HepG2 (cell line): Measurements from ENCODE around the gene LRRN4CL. TPM values are rescaled to one million over a fixed set of nuclear protein-coding genes. Genes with fewer than 3 reads are reported as not detected.
A peak's percentile ranks its signal among the peaks of the same experiment; 100 is the strongest.

Source experiments
- CREB3 ChIP-seq: sonication (generic); formaldehyde crosslinking; IDR thresholded peaks from 2 replicates; pipeline ENCODE4 v1.5.0; 2020; ENCODE audit warnings: missing genetic modification reagents
- HNF4A ChIP-seq: sonication (generic); formaldehyde crosslinking; IDR thresholded peaks from 2 replicates; pipeline ENCODE4 v1.4.0; 2020; ENCODE audit warnings: missing genetic modification reagents
- NFIC ChIP-seq: IDR thresholded peaks from 2 replicates; pipeline ENCODE4 v1.6.1; 2012; ENCODE audit warnings: mild to moderate bottlenecking, low read length, inconsistent platforms
- PITX1 ChIP-seq: sonication (generic); formaldehyde crosslinking; IDR thresholded peaks from 2 replicates; pipeline ENCODE4 v1.5.1; 2020; ENCODE audit warnings: mild to moderate bottlenecking, missing genetic modification reagents
- RBFOX2 ChIP-seq: fragments of 200-400 bp; formaldehyde crosslinking; IDR thresholded peaks from 2 replicates; pipeline ENCODE4 v1.6.1; 2017; ENCODE audit warnings: low read depth, mild to moderate bottlenecking, low read length
- ZBTB39 ChIP-seq: sonication (generic); formaldehyde crosslinking; IDR thresholded peaks from 2 replicates; pipeline ENCODE4 v1.5.0; 2020; ENCODE audit warnings: missing genetic modification reagents
- ZFP41 ChIP-seq: sonication (generic); formaldehyde crosslinking; IDR thresholded peaks from 2 replicates; pipeline ENCODE4 v1.4.0; 2020; ENCODE audit warnings: mild to moderate bottlenecking, missing genetic modification reagents, borderline replicate concordance
- ZHX2 ChIP-seq, 2 experiments: sonication (generic) in 1 of 2; formaldehyde crosslinking in 1 of 2; IDR thresholded peaks; 2 replicates each; pipeline versions ENCODE4 v1.6.1 to v1.9.0; 2014 to 2022; ENCODE audit warnings: antibody characterized with exemption in 1 of 2, borderline replicate concordance in 1 of 2, inconsistent platforms in 1 of 2, low read depth in 1 of 2, missing genetic modification reagents in 1 of 2
- ZNF44 ChIP-seq: sonication (generic); formaldehyde crosslinking; IDR thresholded peaks from 2 replicates; pipeline ENCODE4 v1.5.1; 2020; ENCODE audit warnings: mild to moderate bottlenecking, missing genetic modification reagents
- ZNF574 ChIP-seq: sonication (generic); formaldehyde crosslinking; IDR thresholded peaks from 2 replicates; pipeline ENCODE4 v1.4.0; 2020; ENCODE audit warnings: missing genetic modification reagents
- ZSCAN5A ChIP-seq: sonication (generic); formaldehyde crosslinking; IDR thresholded peaks from 2 replicates; pipeline ENCODE4 v1.8.0; 2022; ENCODE audit warnings: mild to moderate bottlenecking, missing genetic modification reagents, borderline replicate concordance
- polyA plus RNA-seq, 8 experiments: library from polyadenylated mRNA; depleted of rRNA in 3 of 8; stranded (reverse) in 7 of 8; unstranded in 1 of 8; fragments of >200 nt; fragmentation: Illumina TruSeq in 4 of 8; extraction: Trizol in 4 of 8; gene quantifications; 2 replicates each; pipeline versions ENCODE4 v1.2.1 to v1.2.3, GENCODE V29; 2011 to 2016; ENCODE audit warnings: low read depth in 4 of 8, missing spikeins in 1 of 8, mixed read lengths in 1 of 8; ENCODE audit not compliant: insufficient read depth in 1 of 8
- total RNA-seq, 5 experiments: library from RNA; depleted of rRNA; stranded (reverse); fragments of >200 nt; fragmentation: Illumina TruSeq; extraction: Trizol; gene quantifications; 2 replicates each; pipeline ENCODE4 v1.2.3, GENCODE V29; 2016; ENCODE audit warnings: low read depth in 1 of 5

The LRRN4CL gene
- total and polyA plus RNA-seq, 2 of the 13 experiments (the other 11 are each of a cell fraction or from before 2014, with no cell fraction given): 0.11 TPM; not detected in 1

- TF ChIP-seq ZBTB39 (CRISPR knock-in tag): no peak
- no peak for TF ChIP-seq ZNF44
- TF ChIP-seq RBFOX2: peak; percentile 89
- TF ChIP-seq CREB3 (CRISPR knock-in tag): no peak
- TF ChIP-seq NFIC: peak; percentile 38; the same call in 1 of the 2 replicates
- peak; percentile 78; the same call in 1 of the 2 replicates for TF ChIP-seq ZSCAN5A (CRISPR knock-in tag)
- TF ChIP-seq HNF4A (CRISPR knock-in tag): no peak
- TF ChIP-seq ZHX2 (IDR thresholded peaks at IDR 0.05; ENCODE audit: low read depth): no peak
- TF ChIP-seq ZHX2 (CRISPR knock-in tag; IDR thresholded peaks at IDR 0.05; ENCODE audit: borderline replicate concordance): no peak
- TF ChIP-seq PITX1 (CRISPR knock-in tag): peak; percentile 63; the same call in 1 of the 2 replicates
- peak; percentile 97 for TF ChIP-seq ZNF574 (CRISPR knock-in tag)
- TF ChIP-seq ZFP41 (CRISPR knock-in tag): peak; percentile 79; the same call in 1 of the 2 replicates
Measured at GRCh38 chr11:62678770-62679696, 10.3 kb downstream of the LRRN4CL start, which contains the start of gene UBXN1 (continued).
